ENCODE data around the gene AHNAK.
"Not testable (repeated sequence)": the region's sequence is repeated elsewhere in the genome, so short reads cannot be mapped to it uniquely, and the experiment has no call there.

Gene AHNAK

GRCh38 chr11:62546244-62546928 is at the start of gene AHNAK:
AHNAK (minus strand) TSS chr11:62546806; CDS start chr11:62536098, 10,708 bp downstream.
- DNase-seq, result peak; percentile 61

DNA sequence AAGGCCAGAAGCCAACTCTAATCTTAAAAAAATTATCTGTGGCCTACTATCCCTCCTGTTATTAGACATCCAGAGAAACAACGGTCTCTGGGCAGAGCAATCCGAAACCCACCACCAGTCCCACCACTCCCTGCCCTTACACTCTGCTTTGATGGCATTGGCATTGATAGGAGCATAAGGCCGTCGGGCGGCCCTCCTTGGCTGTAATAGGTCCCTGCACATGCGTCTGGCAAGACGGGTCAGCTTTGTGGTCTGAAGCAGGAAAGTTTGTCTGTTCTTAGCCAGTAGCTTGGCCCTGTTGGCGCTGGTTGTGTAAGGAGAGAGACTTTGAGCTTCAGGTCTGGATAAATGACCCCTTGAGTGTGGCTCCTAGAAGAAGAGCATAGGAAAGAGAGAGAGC is 48.5 kb upstream of the AHNAK start:
- DNase-seq, result no peak

- peak; percentile 76 for DNase-seq
Observed at GRCh38 chr11:62593434-62594044, 46.9 kb upstream of the AHNAK start.

DNA sequence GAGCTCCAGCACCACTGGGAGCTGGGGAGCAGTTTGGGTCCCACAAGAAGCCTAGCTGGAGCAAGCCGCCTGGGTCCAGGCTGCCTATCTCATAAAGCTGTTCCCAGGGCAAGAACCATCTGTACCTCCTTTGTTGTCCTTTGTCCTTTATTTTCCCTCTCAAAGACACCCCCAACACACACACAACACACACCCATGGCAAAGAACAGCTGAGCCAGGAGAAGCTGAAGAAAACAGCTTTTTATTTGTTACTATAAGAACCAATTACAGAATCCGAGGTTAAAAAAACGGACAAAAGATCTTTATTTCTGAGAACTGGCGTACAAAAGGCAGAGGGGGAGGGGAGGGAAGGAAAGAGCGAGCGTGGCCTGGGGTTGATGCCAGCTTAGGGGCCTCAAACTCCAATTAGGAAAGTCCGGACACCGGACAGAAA is 46.4 kb upstream of the AHNAK start:
- no peak for DNase-seq

- DNase-seq, result no peak
Observed at GRCh38 chr11:62592146-62592815, 45.7 kb upstream of the AHNAK start.

- peak; percentile 91 for DNase-seq
Observed at GRCh38 chr11:62591448-62592145, 45.0 kb upstream of the AHNAK start, which contains the start of gene TUT1. TUT1 (minus strand) TSS chr11:62591523; CDS start chr11:62591485, 38 bp downstream.

DNA sequence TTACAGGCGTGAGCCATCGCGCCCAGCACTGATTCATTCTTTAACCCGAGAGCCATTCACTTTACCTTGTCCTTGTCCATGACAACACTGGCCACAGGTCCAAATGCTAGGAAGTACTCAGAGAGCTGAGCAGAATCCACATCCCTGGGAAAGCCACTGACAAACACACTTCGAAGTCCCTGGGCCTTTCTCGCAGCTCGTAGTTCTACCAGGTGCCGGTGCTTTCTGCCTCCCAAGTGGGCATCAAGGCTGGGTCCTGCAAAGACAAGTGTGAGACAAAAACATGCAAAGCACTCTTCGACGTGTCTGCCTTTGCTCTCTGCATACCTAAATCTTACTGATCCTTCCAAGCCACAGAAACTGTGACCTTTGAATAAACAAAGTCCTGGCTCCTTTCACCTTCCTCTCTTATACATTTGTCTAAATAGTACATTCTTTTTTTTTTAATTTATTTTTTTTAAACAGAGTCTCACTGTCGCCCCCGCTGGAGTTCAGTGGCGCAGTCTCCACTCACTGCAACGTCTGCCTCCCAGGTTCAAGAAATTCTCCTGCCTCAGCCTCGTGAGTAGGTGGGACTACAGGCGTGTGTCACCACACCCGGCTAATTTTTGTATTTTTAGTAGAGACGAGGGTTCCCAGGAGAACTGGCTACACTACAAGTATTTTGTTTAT is 42.5 kb upstream of the AHNAK start:
- no peak for DNase-seq

DNA sequence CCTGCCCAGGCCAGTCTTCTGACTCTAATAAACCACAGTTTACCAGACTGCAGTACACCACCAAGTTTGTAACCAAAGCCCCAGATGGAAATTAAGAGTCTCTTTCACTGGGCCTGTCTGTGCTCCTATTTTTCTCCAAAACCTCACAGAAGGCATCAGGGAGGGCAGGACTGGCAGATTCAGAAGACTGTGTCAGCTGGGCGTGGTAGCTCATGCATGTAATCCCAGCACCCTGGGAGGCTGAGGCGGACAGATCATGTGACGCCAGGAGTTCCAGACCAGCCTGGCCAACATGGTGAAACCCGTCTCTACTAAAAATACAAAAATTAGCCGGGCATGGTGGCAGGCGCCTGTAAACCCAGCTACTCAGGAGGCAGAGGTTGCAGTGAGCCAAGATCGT is 38.8 kb upstream of the AHNAK start:
- not testable (repeated sequence) for DNase-seq

- DNase-seq, result not testable (repeated sequence)
Observed at GRCh38 chr11:62581735-62582134, 35.1 kb upstream of the AHNAK start.

DNA sequence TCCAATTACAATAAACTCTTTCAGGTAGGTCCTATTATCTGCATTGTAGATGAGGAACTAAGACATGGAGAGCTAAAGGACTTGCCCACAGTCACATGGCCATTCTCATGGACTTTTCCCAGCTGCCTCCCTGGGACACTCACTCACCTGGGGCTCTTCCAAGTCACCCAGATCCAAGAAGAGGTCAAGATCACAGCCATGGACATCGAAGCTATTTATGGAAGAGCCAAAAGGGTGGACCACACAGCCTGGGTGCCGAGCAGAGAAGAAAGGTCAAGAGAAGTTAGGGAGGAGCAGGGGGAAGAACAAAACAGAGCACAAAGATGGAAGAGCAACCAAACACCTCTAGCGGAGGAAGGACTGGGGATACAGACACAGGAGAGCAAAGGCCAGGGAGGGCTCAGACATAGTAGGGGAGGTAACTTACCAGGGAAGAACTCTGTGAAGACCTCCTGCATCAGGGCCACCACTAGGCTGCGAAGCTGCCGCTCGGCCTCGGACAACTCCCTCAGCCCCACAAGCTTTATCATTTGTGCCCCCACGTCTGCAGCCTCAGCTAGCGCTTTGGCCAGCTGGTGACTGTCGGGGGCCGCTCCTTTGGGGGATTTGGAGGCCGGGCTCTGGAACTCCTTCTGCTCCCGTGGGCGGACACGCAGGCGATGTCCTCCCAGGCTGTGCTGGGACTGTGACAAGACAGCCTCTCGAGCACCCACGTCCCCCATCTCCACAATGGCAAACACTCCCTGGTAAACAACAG is 34.5 kb upstream of the AHNAK start:
- no peak for DNase-seq

- no peak for DNase-seq
Observed at GRCh38 chr11:62579252-62579651, 32.6 kb upstream of the AHNAK start.

DNA sequence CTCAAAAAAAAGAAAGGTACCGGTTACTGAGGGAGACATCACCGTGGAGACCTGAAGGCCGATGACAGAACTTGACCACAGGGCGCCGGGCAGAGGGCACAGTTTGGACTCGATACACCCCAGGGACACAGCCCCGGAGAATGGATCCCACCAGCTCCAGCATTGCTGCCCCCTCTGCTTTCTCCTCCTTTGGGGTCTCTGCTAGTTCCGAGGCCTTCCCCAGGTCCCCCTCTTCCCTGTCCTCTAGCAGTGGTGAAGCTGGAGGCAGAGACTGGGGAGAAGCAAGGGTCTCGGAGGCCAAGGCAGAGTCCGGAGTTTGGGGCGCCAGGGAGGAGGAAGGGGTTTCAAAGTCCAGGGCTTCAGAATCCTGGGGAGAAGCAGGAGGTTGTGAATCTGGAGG is 31.9 kb upstream of the AHNAK start:
- DNase-seq, result no peak

GRCh38 chr11:62577046-62577714 is 30.6 kb upstream of the AHNAK start:
- DNase-seq, result no peak

DNA sequence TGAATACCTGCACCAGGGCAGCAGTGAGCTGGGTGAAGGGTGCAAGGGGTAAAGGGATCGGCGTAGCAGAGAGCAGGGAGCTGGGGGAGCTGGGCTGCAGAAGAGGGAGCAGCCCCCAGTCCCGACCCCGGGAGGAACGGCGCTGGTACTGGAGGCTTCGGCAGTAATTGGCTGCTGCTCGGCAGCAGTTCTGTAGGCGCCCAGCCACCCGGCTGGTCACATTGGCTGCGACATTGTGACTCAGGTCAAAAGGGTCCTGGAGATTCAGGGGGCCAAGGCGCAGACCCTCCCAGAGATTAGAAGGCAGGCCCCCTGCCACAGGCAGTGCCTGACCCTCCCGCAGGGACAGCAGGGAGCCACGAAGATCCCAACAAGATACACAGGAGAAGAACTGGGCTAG is 29.2 kb upstream of the AHNAK start:
- no peak for DNase-seq

DNA sequence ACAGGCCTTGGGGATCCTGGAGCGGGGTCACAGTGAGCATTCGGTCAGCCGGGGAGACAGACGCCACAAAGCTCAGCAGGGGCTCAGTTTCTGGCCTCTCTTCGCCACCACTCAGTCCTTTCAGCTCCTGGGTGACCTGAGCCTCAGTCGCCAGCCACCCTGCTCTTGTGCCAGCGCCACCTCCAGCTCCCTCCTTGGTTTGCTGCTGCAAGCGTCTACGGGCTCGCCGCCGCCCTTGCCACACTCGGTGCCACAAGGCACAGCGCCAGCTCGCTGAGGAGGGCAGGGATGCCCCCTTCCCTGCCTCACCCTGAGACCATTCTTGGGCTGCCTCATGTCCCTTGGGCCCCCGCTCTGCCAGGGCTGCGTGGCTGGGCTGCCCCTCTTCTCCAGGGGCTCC is 28.6 kb upstream of the AHNAK start:
- no peak for DNase-seq

DNA sequence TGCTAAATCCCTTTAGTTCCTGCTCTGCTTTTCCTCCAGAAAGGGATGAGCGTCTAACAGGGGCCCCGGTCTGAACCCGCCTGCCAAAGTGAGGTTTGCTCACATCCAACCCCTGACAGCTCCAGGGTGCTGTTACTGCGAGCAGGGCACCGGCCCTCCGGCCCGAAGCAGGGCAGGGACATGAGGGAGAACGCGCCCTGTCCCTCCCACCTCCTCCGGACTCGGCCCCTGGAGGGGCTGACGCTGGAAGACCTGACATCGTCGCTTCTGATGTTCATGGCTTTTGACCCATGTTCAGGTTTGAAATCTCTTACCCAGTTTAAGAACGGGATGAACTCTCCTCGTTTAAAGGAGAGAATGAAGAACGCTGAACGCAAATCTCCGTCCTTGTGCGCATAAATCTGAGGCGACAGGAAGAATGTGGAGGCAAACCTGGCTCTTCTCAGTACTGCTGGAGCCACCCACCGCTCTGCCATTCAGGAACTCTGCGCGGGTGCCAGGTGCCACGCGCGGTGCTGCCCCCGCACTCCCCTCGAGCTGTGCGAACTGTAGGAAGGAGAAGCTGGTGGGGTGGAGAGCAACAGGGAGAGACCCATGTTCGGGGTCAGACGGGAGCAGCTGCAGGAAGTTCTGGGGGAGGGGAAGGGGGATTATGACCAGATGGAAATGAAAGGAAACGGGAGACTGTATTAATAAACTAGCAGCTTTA is 27.9 kb upstream of the AHNAK start:
- no peak for DNase-seq

GRCh38 chr11:62573592-62574362 is 27.2 kb upstream of the AHNAK start, which contains the start of gene EEF1G:
EEF1G (minus strand) TSS chr11:62573891; CDS start chr11:62573842, 49 bp downstream.
- peak; percentile 96 for DNase-seq

- no peak for DNase-seq
Observed at GRCh38 chr11:62573006-62573591, 26.5 kb upstream of the AHNAK start.

DNA sequence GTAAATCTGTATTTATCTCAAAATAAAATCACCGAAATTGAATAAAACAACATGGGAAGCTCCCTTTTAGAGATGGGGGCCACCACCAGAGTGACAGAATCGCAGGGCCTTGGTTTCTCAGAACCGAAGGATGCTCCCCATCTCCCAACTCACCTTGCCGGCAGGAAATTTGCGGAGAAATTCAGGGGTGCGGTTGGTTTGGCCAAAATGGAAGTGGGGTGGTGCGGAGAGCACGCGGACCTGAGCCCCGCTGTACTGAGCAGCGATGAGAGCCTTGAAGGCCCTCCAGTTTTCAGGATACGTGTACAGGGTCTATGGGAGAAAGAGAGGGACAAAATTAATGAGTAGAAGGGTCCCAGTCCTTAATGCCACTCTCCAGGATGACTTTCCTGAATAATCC is 25.8 kb upstream of the AHNAK start:
- no peak for DNase-seq
